ENCODE data around the gene TXNIP.
A peak's percentile ranks its signal among the peaks of the same experiment; 100 is the strongest.
"Not testable (repeated sequence)": the region's sequence is repeated elsewhere in the genome, so short reads cannot be mapped to it uniquely, and the experiment has no call there.

TXNIP gene

GRCh38 chr1:145996433-145997015 is at the start of gene TXNIP:
TSS of gene TXNIP (minus strand) at chr1:145996579. CDS start at chr1:145996266, 313 bp downstream.
- peak; percentile 93 for FAIRE-seq

- no peak for FAIRE-seq
Measured at GRCh38 chr1:146039844-146040194, 43.4 kb upstream of the TXNIP start.

- FAIRE-seq = peak; percentile 99
Measured at GRCh38 chr1:146036965-146037646, 40.7 kb upstream of the TXNIP start.

- no peak for FAIRE-seq
Measured at GRCh38 chr1:146036241-146036964, 40.0 kb upstream of the TXNIP start.

- FAIRE-seq = no peak
Measured at GRCh38 chr1:146035048-146035423, 38.7 kb upstream of the TXNIP start.

GRCh38 chr1:146032631-146033219 is 36.3 kb upstream of the TXNIP start:
- peak; percentile 81 for FAIRE-seq

- FAIRE-seq = no peak
Measured at GRCh38 chr1:146031476-146031875, 35.1 kb upstream of the TXNIP start.

- FAIRE-seq = no peak
Measured at GRCh38 chr1:146029117-146029516, 32.7 kb upstream of the TXNIP start.

GRCh38 chr1:146026650-146027049 is 30.3 kb upstream of the TXNIP start:
- FAIRE-seq = not testable (repeated sequence)

- FAIRE-seq = not testable (repeated sequence)
Measured at GRCh38 chr1:146025787-146026495, 29.6 kb upstream of the TXNIP start.

- no peak for FAIRE-seq
Measured at GRCh38 chr1:146022403-146023127, 26.2 kb upstream of the TXNIP start.

- FAIRE-seq = no peak
Measured at GRCh38 chr1:146021622-146022402, 25.4 kb upstream of the TXNIP start, which contains the start of gene HJV. TSS of gene HJV (minus strand) at chr1:146021735. CDS start at chr1:146020231, 1,504 bp downstream.

- FAIRE-seq = no peak
Measured at GRCh38 chr1:146021050-146021445, 24.7 kb upstream of the TXNIP start.

- no peak for FAIRE-seq
Measured at GRCh38 chr1:146020058-146021049, 24.0 kb upstream of the TXNIP start.

- no peak for FAIRE-seq
Measured at GRCh38 chr1:146019231-146020057, 23.1 kb upstream of the TXNIP start.

GRCh38 chr1:146016891-146017290 is 20.5 kb upstream of the TXNIP start:
- FAIRE-seq = no peak

- no peak for FAIRE-seq
Measured at GRCh38 chr1:146013559-146013922, 17.2 kb upstream of the TXNIP start.

GRCh38 chr1:146012703-146013558 is 16.6 kb upstream of the TXNIP start:
- peak; percentile 98 for FAIRE-seq
